Measurements from ENCODE around the gene DHX40.

DHX40 gene

GRCh38 chr17:59530531-59530930 is 34.9 kb upstream of the DHX40 start:
- Histone ChIP-seq H3K4me3 (replicated peaks; ENCODE audit: insufficient read depth, low read length) (no peak overlapping the region), H3K27ac (replicated peaks) (no peak overlapping the region), H3K27me3 (ENCODE audit: insufficient read depth, poor library complexity, severe bottlenecking) (no peaks in the 10 kb centered on the region)
- no peak for DNase-seq (ENCODE audit: low read depth in 1 of 2, low spot score in 1 of 2)
- no peak for TF ChIP-seq GABPA (IDR thresholded peaks at IDR 0.05; ENCODE audit: low read depth)
- TF ChIP-seq POLR2AphosphoS5 (IDR thresholded peaks at IDR 0.05; ENCODE audit: low read depth) = no peak
- TF ChIP-seq CTCF (IDR thresholded peaks at IDR 0.05; ENCODE audit: insufficient read depth, low read length) = no peak
- TF ChIP-seq SPI1 (IDR thresholded peaks at IDR 0.05; ENCODE audit: borderline replicate concordance, low read depth) = no peak
- no peak for TF ChIP-seq REST (IDR thresholded peaks at IDR 0.05; ENCODE audit: insufficient replicate concordance, low read depth)

- Histone ChIP-seq H3K27me3 (ENCODE audit: insufficient read depth, poor library complexity, severe bottlenecking) (no peaks in the 10 kb centered on the region), H3K4me3 (replicated peaks; ENCODE audit: insufficient read depth, low read length) (no peak overlapping the region), H3K27ac (replicated peaks) (no peak overlapping the region)
- peak in 1 of 2 experiments; percentile 68 for DNase-seq (ENCODE audit: low read depth in 1 of 2, low spot score in 1 of 2)
- TF ChIP-seq POLR2AphosphoS5 (IDR thresholded peaks at IDR 0.05; ENCODE audit: low read depth) = no peak
- TF ChIP-seq SPI1 (IDR thresholded peaks at IDR 0.05; ENCODE audit: borderline replicate concordance, low read depth) = peak; percentile 100
Observed at GRCh38 chr17:59533694-59534093, 31.7 kb upstream of the DHX40 start.

- TF ChIP-seq CTCF (IDR thresholded peaks at IDR 0.05; ENCODE audit: insufficient read depth, low read length) (no peak), REST (IDR thresholded peaks at IDR 0.05; ENCODE audit: insufficient replicate concordance, low read depth) (no peak), SPI1 (IDR thresholded peaks at IDR 0.05; ENCODE audit: borderline replicate concordance, low read depth) (no peak), POLR2AphosphoS5 (IDR thresholded peaks at IDR 0.05; ENCODE audit: low read depth) (no peak), GABPA (IDR thresholded peaks at IDR 0.05; ENCODE audit: low read depth) (no peak)
- DNase-seq (ENCODE audit: low read depth in 1 of 2, low spot score in 1 of 2) = no peak
Observed at GRCh38 chr17:59534583-59534982, 30.8 kb upstream of the DHX40 start.

GRCh38 chr17:59538195-59538909 is 27.1 kb upstream of the DHX40 start:
- Histone ChIP-seq H3K27me3 (ENCODE audit: insufficient read depth, poor library complexity, severe bottlenecking) (no peaks in the 10 kb centered on the region), H3K4me3 (replicated peaks; ENCODE audit: insufficient read depth, low read length) (no peak overlapping the region), H3K27ac (replicated peaks) (no peak overlapping the region)
- TF ChIP-seq POLR2AphosphoS5 (IDR thresholded peaks at IDR 0.05; ENCODE audit: low read depth) (no peak), REST (IDR thresholded peaks at IDR 0.05; ENCODE audit: insufficient replicate concordance, low read depth) (no peak), CTCF (IDR thresholded peaks at IDR 0.05; ENCODE audit: insufficient read depth, low read length) (no peak), GABPA (IDR thresholded peaks at IDR 0.05; ENCODE audit: low read depth) (no peak), SPI1 (IDR thresholded peaks at IDR 0.05; ENCODE audit: borderline replicate concordance, low read depth) (no peak)
- no peak for DNase-seq (ENCODE audit: low read depth in 1 of 2, low spot score in 1 of 2)

More at GRCh38 chr17:59534583-59534982, 30.8 kb upstream of the DHX40 start:
- H3K27me3 ChIP-seq (ENCODE audit: insufficient read depth, poor library complexity, severe bottlenecking) = no peaks in the 10 kb centered on the region
- no peak overlapping the region for H3K4me3 ChIP-seq (replicated peaks; ENCODE audit: insufficient read depth, low read length)
- H3K27ac ChIP-seq (replicated peaks) = no peak overlapping the region

Measured in HL-60 (cell line).